EL (cell line): ENCODE data around the gene SLCO3A1.
A peak's percentile ranks its signal among the peaks of the same experiment; 100 is the strongest.

Experiments
- DNase-seq: peaks from one replicate; pipeline ENCODE4 v3.0.0-alpha.2; 2016

Gene SLCO3A1

DNA sequence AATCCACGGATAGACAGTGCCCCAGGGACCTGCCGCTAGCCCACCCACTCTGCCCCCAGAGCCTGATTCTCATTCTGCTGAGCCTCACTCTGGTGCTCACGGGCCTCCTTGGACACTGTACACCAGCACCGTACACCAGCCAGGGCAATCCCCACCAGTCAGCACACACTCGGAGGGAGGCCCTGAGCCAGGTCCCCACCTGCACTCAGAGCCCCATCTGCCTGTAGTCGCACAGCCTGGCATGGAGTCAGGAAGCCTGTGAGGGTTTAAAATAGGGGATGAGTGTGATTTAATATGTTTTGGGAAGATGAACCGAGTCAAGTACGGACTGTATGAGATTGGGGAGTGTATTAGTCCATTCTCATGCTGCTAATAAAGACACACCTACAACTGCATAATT, 223.0 kb downstream of the SLCO3A1 start:
- no peak for DNase-seq

DNA sequence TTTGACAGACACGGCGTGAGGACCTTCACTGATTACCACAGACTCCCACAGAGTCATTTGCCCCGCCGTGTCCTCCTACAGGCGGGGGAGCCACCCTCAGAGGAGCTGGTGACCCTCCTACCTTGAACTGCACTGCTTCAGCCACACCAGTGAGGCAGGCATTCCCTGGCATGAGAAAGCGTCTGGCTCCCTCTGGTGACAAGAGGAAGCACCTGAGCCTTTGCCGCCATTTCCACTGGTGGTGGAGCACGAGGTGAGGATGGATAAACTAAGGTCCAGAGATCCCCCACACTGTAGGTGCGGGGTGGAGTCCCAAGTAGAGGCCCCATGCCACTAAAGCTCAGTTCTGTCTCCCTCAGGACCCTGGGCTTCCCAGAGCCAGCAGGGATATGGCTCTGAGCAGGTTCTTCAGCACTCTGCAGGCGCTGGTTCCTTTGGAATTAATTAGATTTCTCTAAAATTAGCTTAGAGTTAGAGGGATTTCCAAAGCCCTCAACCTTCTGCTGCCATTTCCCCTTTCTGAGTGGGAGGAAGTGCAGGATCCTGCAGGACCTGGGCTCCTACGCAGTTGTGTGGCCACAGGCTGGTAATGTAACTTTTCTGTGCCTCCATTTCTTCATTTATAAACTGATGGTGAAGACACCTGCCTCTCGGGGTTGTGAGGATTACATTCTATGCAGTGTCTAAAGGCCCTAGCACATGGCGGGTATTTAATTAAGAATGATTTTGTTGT, 224.0 kb downstream of the SLCO3A1 start:
- DNase-seq: peak; percentile 40

DNA sequence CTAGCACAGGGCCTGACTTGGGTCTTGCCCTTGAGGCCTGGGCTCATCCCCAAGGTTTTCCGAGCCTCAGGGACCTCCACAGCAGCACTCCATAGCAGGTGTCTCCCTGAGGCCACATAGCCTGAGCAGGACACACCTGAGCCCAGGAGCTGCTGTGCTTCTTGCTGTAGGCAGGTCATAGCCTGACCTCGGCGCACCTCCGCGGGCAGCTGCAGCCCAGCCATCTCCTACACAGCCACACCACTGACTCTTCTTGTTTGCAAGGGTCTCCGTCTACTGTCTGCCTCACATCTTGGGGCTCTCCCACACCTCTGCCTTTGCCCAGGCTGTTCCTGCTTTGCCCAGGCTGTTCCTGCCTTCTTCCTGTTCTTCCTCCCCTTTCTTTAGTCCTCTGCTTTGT, 224.8 kb downstream of the SLCO3A1 start:
- no peak for DNase-seq

DNA sequence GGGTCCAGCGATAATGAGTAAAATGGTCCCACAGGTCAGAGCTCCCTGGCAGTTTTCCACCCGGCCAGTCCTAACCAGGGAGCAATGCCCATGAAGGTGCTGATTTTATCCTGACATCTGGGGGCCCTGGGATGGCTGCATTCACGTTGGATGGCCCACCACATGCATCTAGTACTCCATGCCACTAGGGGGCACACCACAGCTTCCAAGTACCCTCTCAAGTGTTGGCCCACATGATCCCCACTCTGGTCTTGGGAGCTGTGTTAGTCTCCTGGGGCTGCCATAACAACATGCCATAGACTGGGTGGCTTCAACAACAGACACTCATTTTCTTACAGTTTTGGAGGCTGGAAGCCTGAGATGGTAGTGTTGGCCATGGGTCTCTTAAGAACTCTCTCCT, 225.5 kb downstream of the SLCO3A1 start:
- no peak for DNase-seq

DNA sequence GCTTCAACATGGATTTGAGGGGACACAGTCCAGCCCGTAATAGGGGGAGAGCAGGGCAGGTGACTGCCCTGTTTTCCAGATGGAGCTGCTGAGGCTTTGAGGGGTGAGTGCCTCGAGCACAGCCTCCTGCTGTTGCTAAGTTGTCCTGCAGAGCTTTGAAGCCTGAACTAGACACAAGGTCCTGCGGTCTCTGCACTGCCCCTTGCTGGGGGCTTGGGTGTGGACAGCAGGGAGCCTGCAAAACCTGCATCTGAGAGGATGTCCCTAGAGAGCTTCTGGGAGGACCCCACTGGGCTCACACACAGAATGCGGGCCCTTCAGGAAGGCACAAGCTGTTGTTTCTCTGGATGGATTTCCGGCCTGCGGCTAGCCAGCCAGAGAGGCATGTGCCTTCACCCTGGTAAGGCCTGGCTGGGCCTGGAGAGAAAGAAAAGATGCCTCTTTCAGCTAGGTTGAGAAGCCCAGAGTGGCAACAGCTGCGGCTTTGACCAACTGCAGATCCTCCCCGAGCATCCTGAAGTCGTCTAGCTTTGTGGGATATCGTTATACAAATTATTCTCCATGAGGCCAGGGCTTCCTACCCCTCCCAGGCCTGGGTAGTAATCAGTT, 226.2 kb downstream of the SLCO3A1 start:
- no peak for DNase-seq

GRCh38 chr15:92082006-92082843, 228.7 kb downstream of the SLCO3A1 start:
- peak; percentile 51 for DNase-seq

DNA sequence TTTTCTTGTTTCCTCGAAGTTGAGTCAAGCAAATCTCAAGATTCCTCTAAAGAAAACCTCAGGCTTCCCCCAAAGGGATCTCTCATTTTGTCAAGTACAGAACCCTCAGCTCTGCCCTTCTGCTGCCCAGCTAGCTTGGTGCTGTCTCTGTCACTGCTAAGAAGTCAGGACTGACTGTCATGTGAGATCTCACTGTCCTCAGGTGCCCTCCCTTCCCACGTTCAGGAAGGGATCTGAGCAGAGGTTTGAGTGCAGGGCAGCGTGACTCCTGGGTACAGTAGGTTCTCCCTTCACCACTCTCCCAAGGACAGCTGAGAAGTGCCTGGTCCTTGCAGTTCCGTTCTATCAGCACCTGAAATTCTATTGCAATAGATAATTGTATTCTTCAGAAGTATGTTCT, 229.7 kb downstream of the SLCO3A1 start:
- no peak for DNase-seq

DNA sequence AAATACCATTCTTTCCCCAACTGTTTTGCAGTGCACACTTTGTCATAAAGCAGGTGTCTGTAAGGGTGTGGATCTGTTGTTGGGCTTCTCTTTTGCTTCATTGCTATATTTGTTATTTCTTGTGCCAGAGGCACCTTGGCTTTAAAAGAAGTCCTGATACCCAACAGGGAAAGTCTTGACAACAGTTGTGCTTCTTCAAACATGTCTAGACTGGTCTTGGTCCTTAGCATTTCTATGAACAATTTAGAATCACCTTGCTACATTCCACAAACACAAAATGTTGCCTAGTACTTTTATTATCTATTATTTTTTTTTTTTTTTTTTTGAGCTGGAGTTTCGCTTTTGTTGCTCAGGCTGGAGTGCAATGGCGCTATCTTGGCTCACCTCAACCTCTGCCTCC, 233.7 kb downstream of the SLCO3A1 start:
- no peak for DNase-seq

DNA sequence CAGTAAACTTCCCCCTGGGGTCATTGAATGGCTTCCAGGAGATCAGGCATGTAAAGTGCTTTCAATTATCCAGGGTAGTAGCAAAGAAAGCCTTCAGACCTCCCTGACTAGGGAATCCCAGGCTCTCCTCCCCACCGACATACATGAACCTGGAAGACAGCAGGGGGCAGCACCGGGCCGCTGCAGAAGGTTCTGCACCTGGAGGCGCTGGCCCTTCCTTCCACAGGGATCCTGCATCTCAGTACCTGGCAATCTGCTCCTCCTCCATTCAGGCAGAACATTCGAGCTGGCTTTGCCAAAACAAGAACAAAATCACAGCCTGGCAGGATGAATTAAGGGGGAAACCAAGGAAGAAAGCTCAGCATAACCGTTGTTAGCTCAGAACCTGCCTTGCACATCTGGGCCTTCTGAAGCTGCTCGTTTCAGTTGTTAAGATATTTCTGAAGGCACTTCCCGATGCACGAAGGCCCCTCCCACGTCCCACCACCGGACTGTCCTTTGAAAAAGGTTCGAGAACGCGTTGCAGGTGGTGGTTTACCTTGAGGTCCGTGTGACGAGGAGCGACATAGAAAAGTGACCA, 237.7 kb downstream of the SLCO3A1 start:
- DNase-seq: peak; percentile 18

DNA sequence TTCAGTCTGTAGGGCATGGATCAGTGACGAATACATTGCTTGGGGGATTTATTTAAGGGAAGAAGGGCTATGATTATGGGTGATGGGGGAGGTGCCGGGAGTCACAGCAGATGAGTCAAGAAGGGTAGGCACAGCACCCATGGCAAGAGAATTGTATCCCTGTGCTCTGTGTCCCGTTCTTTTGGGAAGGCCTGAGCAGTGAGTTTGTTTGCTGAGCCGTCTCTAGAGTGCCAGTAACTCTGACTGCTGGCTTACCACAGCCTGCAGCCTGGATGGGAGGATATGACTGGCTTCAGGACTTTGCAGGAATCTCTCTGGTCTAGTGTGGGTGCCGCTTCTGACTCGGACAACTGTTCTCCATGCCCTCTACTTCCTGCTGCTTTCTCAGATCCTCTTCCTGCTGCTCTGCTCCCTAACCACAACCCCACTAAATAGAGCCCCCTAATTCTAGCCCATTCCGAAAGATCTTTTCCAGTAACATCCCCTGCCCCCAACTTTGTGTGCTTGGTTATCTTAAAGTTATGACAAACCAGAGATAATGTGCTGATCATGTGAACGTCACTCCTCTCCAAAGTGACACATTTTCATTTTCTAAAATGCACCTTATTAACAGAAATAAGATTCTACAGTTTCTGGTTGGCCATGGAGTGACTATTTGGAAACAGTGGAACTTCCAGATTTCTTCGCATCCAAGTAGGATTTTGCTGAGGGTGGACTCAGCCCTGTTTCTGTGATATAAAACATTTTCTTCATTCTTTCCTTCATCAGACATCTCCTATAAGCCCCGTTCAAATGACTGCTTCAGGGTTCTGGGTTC, 239.0 kb downstream of the SLCO3A1 start:
- DNase-seq: no peak

GRCh38 chr15:92095693-92096092, 242.2 kb downstream of the SLCO3A1 start:
- no peak for DNase-seq

DNA sequence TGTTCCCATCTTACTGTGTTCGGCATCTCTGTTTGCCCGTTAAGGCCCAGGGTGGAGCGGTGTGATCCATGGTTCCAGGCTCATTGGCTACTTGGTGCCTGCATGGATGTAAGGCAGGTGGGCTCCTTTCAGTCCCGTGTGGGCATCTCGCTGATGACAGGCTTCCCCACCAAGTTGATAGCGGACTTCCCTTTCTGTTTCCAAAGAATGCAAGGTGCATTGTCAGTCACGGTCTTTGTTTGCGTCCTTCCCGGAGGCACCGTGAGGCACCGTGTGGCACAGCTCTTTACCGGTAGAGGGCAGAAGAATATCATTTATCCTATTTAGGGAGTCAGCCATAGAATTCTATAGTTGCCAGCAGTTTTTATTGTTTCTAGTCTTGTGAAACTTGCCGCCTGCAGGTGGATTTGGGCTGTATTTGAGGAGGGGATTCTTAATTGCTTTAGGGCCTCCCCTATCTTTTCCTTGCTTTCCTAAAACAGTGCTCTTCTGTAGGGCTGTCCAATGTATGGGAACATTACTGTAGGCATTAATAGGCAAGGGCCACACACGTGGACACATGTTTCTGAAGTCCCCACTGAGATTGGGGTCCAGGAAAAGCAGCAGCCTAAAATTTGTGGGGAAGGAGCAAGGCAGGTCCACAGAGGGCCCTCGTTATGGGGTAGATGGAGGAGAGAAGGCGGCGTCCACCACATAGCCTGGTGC, 244.1 kb downstream of the SLCO3A1 start:
- peak; percentile 22 for DNase-seq

DNA sequence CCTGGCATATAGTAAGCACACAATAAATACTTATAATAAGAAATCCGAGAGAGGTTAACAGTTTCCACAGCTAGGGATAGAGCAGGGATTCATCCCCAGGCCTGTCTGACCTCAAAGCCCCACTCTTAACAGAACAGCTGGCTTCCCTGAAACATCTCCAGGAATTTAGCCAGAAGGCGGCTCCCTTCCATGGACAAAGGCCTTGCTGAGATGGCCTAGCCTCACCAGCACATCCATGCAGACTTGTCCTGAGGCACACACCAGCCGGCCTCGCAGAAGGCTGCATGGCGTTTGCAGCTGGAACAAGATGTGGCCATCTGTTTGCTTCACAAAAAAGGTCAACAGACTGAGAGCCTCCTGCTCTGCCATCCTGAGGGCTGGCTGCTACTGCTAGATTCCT, 245.4 kb downstream of the SLCO3A1 start:
- no peak for DNase-seq

DNA sequence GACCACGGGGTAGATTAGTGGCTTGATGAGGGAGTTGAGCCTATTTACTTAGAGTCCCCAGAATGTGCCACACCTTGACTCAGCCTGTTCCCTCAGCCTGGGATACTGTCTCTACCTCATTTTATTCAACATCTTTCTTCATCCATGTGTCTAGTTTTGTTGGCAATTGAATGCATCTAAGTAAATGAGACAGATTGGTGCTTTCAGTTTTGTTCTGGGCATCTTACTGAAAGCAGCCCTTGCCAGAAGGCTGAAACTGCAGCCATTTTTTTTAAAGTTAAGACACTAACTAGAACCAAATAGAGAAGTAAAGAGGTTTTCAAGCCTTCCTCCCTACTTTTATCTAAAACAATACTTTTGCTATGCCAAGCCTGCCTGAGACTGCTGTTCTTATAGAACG, 246.8 kb downstream of the SLCO3A1 start:
- DNase-seq: no peak

- DNase-seq: no peak
Observed at GRCh38 chr15:92100751-92101150, 247.2 kb downstream of the SLCO3A1 start.

DNA sequence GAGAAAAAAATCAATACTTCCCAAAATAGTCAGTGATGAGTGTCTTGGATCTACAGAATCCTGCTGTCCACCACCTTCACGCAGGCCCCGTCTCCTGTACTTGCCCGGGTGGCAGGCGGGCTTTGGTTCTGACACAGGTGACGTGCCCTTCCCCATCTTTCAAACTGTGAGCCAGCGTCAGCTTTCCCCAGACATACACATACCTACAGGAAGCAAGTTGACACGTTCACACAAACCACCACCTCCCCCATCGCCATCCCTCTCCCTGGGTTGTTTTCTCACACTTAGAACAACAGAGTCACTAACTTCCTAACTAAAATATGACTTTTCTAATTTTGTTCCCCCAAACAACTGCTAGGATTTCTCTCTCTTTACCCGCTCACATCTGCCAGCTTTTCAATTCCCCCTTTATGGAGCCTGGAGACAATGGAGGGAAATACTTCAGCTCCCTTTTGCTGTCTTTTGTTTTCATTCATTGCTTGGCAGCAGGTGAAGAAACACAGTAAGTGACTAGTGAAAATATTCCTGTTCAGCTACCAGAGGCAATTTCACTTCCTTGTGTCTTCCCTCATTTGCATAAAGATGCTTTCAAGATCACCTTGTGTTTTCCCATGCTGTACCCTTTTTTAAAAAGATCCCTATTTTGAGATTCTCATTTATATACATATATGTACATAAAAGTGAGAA, 248.3 kb downstream of the SLCO3A1 start:
- no peak for DNase-seq

DNA sequence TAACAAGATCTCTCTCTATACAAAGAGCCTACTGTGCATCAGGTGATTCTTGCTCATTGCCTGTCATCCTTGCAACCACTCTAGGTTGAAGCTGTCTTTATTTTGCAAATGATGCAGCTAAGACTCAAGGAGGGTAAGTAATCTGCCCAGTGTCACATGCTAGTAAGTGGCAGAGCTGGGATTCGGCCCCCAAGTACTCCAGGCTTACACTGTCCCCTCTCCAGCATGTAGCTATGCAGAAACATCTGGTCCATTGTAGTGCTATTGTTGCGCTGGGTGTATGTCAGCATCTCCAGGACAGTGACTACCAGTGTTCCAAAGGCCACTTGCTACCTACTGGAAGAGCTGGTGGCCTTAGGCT, 248.9 kb downstream of the SLCO3A1 start:
- DNase-seq: no peak

- no peak for DNase-seq
Observed at GRCh38 chr15:92104072-92104471, 250.6 kb downstream of the SLCO3A1 start.

DNA sequence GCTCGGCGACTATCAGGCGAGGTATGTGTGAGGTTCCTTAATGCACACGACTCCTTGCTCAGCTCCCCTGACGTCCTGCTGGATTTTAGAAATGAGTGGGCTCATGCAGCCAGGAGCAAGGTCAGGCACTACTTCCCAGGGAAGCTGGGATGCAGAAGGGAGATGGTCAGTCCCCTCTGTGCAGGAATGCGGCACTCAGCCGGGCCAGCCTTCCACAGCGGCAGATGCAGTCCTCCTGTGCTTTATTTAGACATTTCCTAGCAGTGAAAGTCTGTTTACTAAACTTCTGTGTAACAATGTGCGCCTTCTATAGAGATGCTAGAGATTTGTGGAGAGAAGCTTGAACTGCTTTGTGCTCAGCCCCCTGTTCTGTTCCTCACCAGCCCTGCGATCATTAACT, 252.1 kb downstream of the SLCO3A1 start:
- no peak for DNase-seq

DNA sequence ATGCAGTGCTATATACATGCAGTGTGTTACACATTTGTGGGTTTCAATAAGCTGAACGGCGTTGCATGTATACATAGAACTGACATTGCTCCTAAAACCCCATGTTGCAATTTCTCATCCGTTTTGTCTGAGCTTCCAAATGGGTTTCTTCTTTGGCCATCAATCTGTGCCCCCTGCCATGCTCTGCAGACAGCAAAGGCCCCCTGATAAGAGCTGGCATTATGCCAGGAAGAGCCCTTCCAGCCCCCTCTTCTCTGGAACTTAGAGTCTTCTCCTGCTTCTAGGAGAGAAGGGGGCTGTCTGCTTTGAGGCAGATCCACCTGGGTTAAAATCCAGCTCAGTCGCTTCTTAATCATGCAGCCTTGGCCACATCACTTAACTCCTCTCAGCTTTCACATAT, 254.0 kb downstream of the SLCO3A1 start:
- DNase-seq: no peak

DNA sequence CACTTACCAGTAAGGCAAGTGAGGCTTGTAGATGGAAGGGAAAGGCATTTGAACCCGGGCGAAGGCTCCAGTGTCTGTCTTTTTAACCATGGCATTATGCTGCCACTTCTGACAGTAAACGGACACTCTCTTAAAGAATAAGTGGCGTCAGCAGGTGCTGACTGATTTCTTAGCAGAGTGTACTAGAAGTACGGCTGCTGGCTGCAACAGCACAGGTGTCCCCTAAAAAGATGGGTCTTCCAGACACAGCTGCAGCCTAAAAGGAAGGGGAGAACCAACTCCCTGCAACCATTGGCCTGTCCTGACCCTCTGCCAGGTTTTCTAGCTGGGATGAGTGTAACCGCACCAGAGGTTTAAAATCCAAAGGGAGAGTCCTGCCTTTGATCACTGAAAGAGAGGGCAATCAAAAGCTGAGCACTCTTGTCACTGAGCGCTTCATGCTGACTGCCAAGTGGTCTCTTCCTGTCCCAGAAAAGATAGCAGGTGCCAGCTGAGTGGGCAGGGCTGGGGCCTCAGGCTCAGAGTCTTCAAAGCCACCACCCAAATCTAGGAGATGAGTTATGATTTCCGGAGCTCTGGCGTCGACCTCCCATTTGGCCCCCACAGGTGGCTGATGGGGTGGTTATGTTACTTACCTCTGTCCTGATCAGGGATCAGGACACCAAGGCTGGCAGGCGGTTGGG, 255.8 kb downstream of the SLCO3A1 start:
- DNase-seq: no peak
